Stimulated activated CD4-positive, alpha-beta T cell treated with anti-CD3 and anti-CD28 coated beads, Interleukin-15, amount 100 ng/mL, for 48 hours (primary cell): Measurements from ENCODE around the gene ZBTB42.

ENCODE experiments used
- DNase-seq, 2 donors: peaks; one replicate each; pipeline ENCODE4 v3.0.0-alpha.2; 2020; ENCODE audit warnings: low read depth in 2 of 2

Gene ZBTB42

DNA sequence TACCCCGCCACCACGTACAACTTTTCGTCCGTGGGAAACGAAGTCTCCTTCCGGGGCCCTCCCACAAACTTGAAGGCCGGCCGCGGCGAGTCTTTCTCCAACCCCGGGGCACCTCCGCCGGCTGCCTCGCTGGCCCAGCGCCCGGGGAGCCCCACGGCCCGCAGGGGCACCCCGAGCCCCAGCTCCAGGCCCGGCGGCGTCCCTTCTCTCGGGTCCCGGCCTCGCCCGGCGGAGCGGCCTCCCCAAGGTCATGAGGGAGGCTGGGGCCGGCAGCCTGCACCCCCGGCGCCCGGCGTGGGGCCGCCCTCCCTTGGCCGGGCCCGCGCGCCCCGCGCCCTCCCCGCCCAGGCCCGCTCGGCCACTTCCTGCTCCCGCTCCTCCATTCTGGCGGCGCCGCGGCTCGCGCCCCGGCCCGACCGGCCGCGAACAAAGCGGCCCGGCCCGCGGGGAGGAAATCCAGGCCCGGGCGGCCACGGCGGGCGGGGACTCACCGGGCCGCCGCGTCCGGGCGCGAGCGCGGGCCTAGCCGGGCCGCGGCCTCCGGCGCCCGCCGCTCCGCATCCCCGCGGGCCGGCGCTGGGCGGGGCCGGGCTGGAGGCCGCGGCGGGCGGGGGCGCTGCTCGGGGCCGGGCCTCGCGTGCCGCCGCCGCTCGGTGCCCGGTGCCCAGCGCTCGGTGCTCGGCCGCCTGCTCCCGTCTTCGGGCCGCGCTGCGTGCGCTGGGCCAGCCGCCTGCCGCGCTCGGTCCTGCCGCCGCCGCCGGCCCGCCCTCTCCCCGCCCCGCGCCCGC lies 5.7 kb upstream of the ZBTB42 start, which contains the start of gene AKT1:
TSS of gene AKT1 (minus strand) at position 756 of the 788 bp plus-strand sequence. CDS start 3,105 bp downstream, outside the sequence.
- DNase-seq = no peak

GRCh38 chr14:104795781-104796686 lies 4.9 kb upstream of the ZBTB42 start:
- peak in 1 of 2 donors; percentile 33 for DNase-seq

GRCh38 chr14:104796687-104797081 lies 4.2 kb upstream of the ZBTB42 start:
- no peak for DNase-seq

- no peak for DNase-seq
Observed at GRCh38 chr14:104797115-104798044, 3.5 kb upstream of the ZBTB42 start.

- DNase-seq = no peak
Observed at GRCh38 chr14:104798300-104799243, 2.3 kb upstream of the ZBTB42 start.

DNA sequence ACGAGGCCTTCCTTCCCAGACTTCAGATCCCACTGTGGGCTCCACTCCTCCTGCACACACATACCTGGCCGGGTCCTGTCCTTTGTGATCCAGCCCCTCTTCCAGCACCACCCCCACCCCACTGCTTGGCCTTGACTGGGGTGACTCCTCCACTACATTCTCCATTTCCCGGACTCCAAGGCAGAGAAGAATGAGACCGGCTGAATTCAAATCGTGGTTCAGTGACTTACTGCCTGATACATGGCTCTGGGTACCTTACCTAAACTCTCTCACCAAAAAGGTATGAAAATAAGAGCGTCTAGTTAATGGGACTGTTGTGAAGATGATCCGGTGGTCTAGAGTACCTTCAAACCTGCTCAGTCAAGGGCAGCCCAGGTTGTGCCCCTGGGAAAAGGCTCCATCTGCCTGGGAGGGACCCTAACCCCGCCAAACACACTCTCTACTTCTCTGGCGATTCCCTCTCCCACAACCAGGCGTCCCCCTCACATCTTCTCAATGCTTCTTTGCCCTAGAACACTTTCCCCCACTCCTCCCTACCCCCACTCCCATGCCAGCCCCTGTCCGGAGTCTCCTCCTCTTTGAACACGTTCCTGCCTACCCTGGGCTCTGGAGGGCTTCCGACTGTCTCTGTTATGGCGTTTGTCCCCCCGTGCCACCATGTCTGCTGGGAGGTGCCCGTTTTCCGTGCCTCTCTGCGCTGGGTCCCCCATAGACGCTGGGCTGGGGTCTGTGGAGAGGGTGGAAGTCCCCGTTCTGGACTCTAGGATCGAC lies 1.5 kb upstream of the ZBTB42 start:
- DNase-seq = no peak

GRCh38 chr14:104800015-104800770 lies 708 bp upstream of the ZBTB42 start:
- DNase-seq = peak; percentile 40 to 71

DNA sequence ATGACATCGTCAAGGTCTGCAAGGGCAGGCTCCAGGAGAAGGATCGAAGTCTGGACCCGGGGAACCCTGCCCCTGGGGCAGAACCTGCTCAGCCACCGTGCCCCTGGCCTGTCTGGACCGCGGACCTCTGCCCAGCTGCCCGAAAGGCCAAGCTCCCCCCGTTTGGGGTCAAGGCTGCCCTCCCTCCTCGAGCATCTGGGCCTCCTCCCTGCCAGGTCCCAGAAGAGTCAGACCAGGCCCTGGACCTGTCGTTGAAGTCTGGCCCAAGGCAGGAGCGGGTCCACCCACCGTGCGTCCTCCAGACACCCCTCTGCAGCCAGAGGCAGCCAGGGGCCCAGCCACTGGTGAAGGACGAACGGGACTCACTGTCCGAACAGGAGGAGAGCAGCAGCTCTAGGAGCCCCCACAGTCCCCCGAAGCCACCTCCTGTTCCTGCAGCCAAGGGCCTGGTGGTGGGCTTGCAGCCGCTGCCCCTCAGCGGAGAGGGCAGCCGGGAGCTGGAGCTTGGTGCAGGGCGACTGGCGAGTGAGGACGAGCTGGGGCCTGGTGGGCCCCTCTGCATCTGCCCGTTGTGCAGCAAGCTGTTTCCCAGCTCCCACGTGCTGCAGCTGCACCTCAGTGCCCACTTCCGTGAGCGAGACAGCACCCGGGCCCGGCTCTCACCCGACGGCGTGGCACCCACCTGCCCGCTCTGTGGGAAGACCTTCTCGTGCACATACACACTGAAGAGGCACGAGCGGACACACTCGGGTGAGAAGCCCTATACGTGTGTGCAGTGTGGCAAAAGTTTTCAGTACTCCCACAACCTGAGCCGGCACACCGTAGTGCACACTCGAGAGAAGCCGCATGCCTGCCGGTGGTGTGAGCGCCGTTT lies 856 bp downstream of the ZBTB42 start:
- no peak for DNase-seq

DNA sequence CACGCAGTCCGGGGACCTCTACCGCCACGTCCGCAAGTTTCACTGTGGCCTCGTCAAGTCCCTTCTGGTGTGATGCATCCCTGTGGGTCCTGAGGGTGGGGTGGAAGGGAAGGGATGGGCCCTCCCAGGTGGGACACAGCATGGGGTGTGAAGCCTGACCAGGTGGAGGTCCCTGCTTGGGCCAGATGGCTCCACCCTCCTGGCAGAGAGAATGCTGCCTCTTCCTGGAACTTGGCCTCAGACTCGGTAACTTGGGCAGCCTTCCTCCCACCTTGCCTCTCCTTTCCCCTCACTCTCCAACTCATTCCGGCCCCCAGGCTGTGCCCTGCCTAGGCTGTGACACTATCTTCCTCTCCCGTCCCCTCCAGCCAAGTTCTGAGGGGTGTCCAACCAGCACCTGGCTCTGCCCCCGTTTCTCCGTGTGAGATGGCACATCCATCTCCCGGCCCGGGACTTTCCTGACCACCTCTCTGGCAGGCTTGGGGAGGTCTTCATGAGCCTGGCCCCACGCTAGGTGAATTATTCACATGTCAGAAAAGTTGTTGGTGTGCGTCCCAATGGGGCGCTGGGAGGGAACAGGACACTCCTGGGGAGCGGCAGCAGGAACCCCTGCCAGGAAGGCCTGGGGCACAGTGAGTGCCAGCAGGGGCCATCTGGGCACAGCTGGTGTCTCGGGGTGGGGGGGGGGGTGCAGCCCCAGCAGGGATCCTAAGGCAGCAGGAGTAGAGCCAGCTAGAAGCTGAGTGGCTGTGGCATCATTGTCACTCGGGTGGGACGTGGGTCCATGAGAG lies 1.7 kb downstream of the ZBTB42 start:
- no peak for DNase-seq

DNA sequence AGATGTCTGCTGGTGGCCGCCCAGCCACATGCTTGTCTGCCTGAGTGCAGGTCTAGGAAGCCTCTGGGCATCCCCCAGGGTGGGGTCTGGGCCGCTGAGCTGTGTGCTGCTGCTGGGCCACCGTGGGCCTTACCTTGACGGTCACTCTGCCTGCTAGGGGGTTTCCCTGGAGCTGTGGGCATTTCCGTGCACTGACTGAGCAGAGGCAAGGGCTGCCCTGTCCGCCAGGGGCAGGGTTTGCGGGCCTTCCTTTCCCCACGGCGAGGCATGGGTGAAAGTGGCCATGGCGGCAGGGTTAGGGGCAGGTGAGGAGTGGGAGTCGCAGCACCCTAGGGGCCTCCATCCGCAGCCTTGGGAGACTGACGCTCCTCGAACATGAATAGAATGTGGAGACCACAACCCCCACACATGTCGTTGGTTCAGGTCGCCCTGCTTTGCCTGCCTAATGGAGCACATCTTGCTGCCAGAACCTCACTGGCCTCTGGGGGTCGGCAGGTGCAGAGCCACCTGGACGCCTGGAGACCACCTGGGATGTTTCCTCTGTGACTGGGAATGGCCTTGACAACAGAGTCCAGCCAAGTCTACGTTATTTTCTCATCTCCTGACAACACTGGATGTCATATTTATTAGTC lies 2.5 kb downstream of the ZBTB42 start:
- no peak for DNase-seq

GRCh38 chr14:104803912-104804410 lies 3.1 kb downstream of the ZBTB42 start:
- DNase-seq = no peak

DNA sequence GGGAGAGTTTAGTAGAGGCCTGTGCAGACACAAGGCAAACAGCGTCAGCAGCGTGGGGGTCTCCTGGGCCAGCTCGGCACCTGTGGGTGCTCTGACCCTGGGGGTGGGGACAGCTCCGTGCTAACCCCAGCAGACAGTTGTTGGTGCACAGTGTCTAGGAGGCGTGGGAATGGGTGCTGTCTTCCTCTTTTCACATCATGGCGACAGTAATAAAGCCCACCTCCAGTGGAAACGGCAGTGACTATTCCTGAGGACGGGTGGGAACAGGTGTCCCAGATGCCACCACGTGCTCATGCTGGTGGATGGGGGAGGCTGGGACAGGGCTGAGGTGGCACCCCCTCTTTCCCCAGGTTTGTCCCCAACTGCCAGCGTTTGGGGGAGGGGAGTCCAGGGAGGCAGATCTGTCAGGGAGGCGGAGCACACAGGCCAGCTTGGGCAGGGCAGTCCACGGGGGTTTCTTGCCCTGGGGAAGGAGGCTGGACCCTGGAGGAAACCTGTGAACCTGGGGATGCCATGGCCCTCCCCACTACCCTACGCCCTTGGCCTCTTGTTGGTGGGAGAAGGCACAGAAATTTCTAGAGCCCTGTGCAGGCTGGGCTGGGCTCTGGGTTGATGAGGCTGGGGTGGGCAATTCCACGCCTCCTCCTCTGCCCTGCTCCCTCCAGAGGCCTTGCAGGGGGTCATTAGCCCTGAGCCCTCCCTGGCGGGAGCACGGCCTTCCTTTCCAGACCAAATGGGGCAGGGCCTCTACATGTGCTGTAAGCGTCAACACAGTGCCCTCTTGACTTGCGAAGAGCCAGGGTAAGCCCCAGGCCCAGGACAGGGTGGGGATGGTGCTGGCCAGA lies 3.8 kb downstream of the ZBTB42 start:
- DNase-seq = no peak

- DNase-seq = no peak
Observed at GRCh38 chr14:104805326-104805678, 4.4 kb downstream of the ZBTB42 start.

- DNase-seq = no peak
Observed at GRCh38 chr14:104805941-104806624, 5.2 kb downstream of the ZBTB42 start.
